Astrocyte of the cerebellum (primary cell): Measurements from ENCODE around the gene DNAJC7.

Source experiments
- DNase-seq: peaks from one replicate; pipeline ENCODE4 v3.0.0-alpha.2; 2011; ENCODE audit warnings: low read depth
- H3K4me3 ChIP-seq: 2 replicates; pipeline ENCODE4 v1.5.1; 2011; ENCODE audit warnings: mild to moderate bottlenecking, low read depth, low read length, moderate library complexity
- CTCF ChIP-seq: IDR thresholded peaks from 2 replicates; pipeline ENCODE4 v1.5.1; 2012; ENCODE audit warnings: low read length, low read depth, moderate library complexity, mild to moderate bottlenecking; ENCODE audit errors: missing control alignments
- in situ Hi-C: cut with HindIII; loops from 2 replicates; pipeline ENCODE4 v1.10.0; 2017; ENCODE audit warnings: low sequenced_read_pairs

DNAJC7 gene

GRCh38 chr17:42031584-42031983 lies 14.3 kb upstream of the DNAJC7 start:
- DNase-seq: no peak
- no peak overlapping the region for H3K4me3 ChIP-seq
- no peak for TF ChIP-seq CTCF
- in situ Hi-C loops: no loop called here

GRCh38 chr17:42028791-42029127 lies 11.5 kb upstream of the DNAJC7 start:
- in situ Hi-C loops: loop anchor here (5.0 kb wide), 1 partner anchor 54 kb away; no protein-coding TSS in a partner anchor
- no peak for DNase-seq
- no peak overlapping the region for H3K4me3 ChIP-seq
- no peak for TF ChIP-seq CTCF

GRCh38 chr17:42027961-42028790 lies 10.9 kb upstream of the DNAJC7 start:
- peak; percentile 20 for TF ChIP-seq CTCF
- no peak overlapping the region for H3K4me3 ChIP-seq
- in situ Hi-C loops: loop anchor here (5.0 kb wide), 1 partner anchor 54 kb away; no protein-coding TSS in a partner anchor
- no peak for DNase-seq

- in situ Hi-C loops: loop anchor here (5.0 kb wide), 1 partner anchor 55 kb away; no protein-coding TSS in a partner anchor
- no peak for DNase-seq
- H3K4me3 ChIP-seq: no peak overlapping the region
- TF ChIP-seq CTCF: no peak
Observed at GRCh38 chr17:42027590-42027889, 10.3 kb upstream of the DNAJC7 start.

- in situ Hi-C loops: loop anchor here (5.0 kb wide), 1 partner anchor 55 kb away; no protein-coding TSS in a partner anchor
- no peak overlapping the region for H3K4me3 ChIP-seq
- DNase-seq: no peak
- TF ChIP-seq CTCF: no peak
Observed at GRCh38 chr17:42026857-42027589, 9.8 kb upstream of the DNAJC7 start.

GRCh38 chr17:42025936-42026335 lies 8.7 kb upstream of the DNAJC7 start:
- no peak overlapping the region for H3K4me3 ChIP-seq
- DNase-seq: no peak
- in situ Hi-C loops: loop anchor here (5.0 kb wide), 1 partner anchor 56 kb away; no protein-coding TSS in a partner anchor
- TF ChIP-seq CTCF: no peak
